ENCODE measurements around the gene SYNJ2. TPM values are rescaled to one million over a fixed set of nuclear protein-coding genes. Genes with fewer than 3 reads are reported as not detected.

Gene SYNJ2
- total and polyA plus RNA-seq, 2 donors (not counting 3 experiments of a cell fraction or from before 2014, with no cell fraction given), result 35.1 to 78.2 TPM

DNA sequence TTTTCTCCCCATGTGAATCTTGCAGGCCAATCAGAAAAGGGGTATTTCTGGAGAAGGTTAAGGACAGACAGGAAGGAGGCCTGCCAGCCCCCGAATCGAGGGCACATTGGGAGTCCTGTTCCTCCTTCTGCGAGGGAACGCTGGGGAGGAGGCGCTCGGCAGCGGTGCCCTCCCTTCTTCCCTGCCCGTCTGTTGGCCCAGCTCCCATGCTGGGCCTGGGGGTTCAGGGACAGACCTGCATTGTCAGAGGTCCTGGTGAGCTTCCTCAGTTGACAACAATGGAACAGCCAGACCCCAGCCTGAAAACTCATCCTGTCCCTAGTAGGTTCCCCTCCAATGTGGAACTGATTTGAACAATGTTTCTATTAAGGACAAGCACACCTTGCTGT is 15.1 kb upstream of the SYNJ2 start:
- Histone ChIP-seq H3K27me3 (ENCODE audit: control insufficient read depth in 2 of 2, insufficient read depth in 2 of 2, low read length in 2 of 2) (no peaks in the 10 kb centered on the region), H3K9ac (replicated peaks; ENCODE audit: extremely low read depth, insufficient read depth, low read length) (no peak overlapping the region), H3K36me3 (ENCODE audit: control insufficient read depth in 2 of 2, extremely low read depth in 1 of 2, insufficient read depth in 2 of 2, low read length in 2 of 2) (no peaks in the 10 kb centered on the region), H3K4me1 (ENCODE audit: control insufficient read depth, extremely low read depth, insufficient read depth, low read length) (peaks cover 9% of the 10 kb centered on the region), H2AFZ (ENCODE audit: low read depth, low read length) (no peak overlapping the region), H3K4me2 (ENCODE audit: insufficient read depth, low read length) (no peak overlapping the region), H3K9me1 (replicated peaks; ENCODE audit: control insufficient read depth, extremely low read depth, insufficient read depth, low read length) (no peaks in the 10 kb centered on the region), H3K27ac (ENCODE audit: insufficient read depth, low read depth, low read length) (no peak overlapping the region), H3K9me3 (replicated peaks; ENCODE audit: control insufficient read depth, insufficient read depth, low read length) (no peaks in the 10 kb centered on the region), H4K20me1 (replicated peaks; ENCODE audit: control insufficient read depth, extremely low read depth, insufficient read depth, low read length) (no peaks in the 10 kb centered on the region), H3K79me2 (ENCODE audit: control insufficient read depth, insufficient read depth, low read length) (no peaks in the 10 kb centered on the region), H3K4me3 (replicated peaks in 1 of 3; ENCODE audit: insufficient read depth in 1 of 3, low read depth in 1 of 3, low read length in 3 of 3) (no peak overlapping the region)
- FAIRE-seq (no peak), DNase-seq (ENCODE audit: low read depth, low spot score) (no peak)
- POLR2A ChIA-PET, result no interaction called here
- dilution Hi-C loops (cut with MboI; ENCODE audit: extremely low pct_ligation_motif_present, low sequenced_read_pairs), result no loop called here
- BruUV-seq (replicated peaks), result no TSS peak
- TF ChIP-seq EZH2 (IDR thresholded peaks at IDR 0.05; ENCODE audit: borderline replicate concordance, low read depth, low read length, severe bottlenecking) (no peak), GATA2 (IDR thresholded peaks at IDR 0.05; ENCODE audit: insufficient read depth, insufficient read length, low read depth, low read length) (no peak), POLR2AphosphoS5 (IDR thresholded peaks at IDR 0.05; ENCODE audit: insufficient read depth, low read depth, low read length) (no peak), FOS (IDR thresholded peaks at IDR 0.05; ENCODE audit: borderline replicate concordance, insufficient read depth, low read length) (no peak), POLR2A (IDR thresholded peaks at IDR 0.05; ENCODE audit: low read depth, low read length) (no peak), JUN (IDR thresholded peaks at IDR 0.05; ENCODE audit: borderline replicate concordance, insufficient read depth, insufficient read length, low read depth) (no peak), MYC (IDR thresholded peaks at IDR 0.05; ENCODE audit: low read depth, low read length) (no peak)
- TF ChIP-seq, protein P1, sequence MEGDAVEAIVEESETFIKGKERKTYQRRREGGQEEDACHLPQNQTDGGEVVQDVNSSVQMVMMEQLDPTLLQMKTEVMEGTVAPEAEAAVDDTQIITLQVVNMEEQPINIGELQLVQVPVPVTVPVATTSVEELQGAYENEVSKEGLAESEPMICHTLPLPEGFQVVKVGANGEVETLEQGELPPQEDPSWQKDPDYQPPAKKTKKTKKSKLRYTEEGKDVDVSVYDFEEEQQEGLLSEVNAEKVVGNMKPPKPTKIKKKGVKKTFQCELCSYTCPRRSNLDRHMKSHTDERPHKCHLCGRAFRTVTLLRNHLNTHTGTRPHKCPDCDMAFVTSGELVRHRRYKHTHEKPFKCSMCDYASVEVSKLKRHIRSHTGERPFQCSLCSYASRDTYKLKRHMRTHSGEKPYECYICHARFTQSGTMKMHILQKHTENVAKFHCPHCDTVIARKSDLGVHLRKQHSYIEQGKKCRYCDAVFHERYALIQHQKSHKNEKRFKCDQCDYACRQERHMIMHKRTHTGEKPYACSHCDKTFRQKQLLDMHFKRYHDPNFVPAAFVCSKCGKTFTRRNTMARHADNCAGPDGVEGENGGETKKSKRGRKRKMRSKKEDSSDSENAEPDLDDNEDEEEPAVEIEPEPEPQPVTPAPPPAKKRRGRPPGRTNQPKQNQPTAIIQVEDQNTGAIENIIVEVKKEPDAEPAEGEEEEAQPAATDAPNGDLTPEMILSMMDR (IDR thresholded peaks at IDR 0.05; ENCODE audit: extremely low read depth in 1 of 2, insufficient read depth in 1 of 2, low read depth in 1 of 2, low read length in 2 of 2), result no peak
- TF ChIP-seq, protein P2, sequence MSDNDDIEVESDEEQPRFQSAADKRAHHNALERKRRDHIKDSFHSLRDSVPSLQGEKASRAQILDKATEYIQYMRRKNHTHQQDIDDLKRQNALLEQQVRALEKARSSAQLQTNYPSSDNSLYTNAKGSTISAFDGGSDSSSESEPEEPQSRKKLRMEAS (IDR thresholded peaks at IDR 0.05; ENCODE audit: insufficient read depth, insufficient read length), result no peak
- CTCF ChIA-PET, result no interaction called here
- intact Hi-C loops (cut with micrococcal nuclease), result no loop called here
